Measurements from ENCODE around the gene CA10. TPM values are rescaled to one million over a fixed set of nuclear protein-coding genes. Genes with fewer than 3 reads are reported as not detected.

The CA10 gene
- total RNA-seq, 2 donors from 2014 or later: 0.91 TPM; not detected in 1

DNA sequence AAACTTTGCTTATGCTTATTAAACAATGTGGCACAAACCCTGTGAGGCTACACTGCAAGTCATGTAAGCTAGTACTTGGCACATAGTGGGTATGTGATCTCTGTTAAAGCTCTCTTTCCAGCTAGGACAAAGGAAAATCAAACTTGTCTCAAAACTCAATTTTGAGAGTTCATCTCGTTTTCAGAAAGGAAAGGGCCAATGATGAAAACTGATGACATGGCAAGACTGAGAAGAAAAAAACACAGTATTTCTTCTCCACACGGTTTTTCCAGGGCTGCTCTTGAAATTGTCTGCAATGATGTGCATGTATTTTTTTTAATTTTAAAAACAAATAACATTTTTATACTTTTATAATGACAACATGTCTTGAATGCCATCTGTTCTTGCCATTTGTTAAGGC is 389.8 kb downstream of the CA10 start:
- DNase-seq (ENCODE audit: low spot score): no peak
- no peak overlapping the region for H3K27ac ChIP-seq
- no peaks in the 10 kb centered on the region for H3K36me3 ChIP-seq
- WGBS: 61% methylated on average over 2 of the region's 2 CpGs
- no peaks in the 10 kb centered on the region for H3K9me3 ChIP-seq
- intact Hi-C loops (cut with DNase I): loop anchor here (10.0 kb wide), 1 partner anchor 346 kb away; no protein-coding TSS in a partner anchor
- no peaks in the 10 kb centered on the region for H3K4me1 ChIP-seq (replicated peaks)
- no peak overlapping the region for H3K4me3 ChIP-seq
- no peaks in the 10 kb centered on the region for H3K27me3 ChIP-seq (replicated peaks; ENCODE audit: insufficient read depth)
- TF ChIP-seq, protein P1, sequence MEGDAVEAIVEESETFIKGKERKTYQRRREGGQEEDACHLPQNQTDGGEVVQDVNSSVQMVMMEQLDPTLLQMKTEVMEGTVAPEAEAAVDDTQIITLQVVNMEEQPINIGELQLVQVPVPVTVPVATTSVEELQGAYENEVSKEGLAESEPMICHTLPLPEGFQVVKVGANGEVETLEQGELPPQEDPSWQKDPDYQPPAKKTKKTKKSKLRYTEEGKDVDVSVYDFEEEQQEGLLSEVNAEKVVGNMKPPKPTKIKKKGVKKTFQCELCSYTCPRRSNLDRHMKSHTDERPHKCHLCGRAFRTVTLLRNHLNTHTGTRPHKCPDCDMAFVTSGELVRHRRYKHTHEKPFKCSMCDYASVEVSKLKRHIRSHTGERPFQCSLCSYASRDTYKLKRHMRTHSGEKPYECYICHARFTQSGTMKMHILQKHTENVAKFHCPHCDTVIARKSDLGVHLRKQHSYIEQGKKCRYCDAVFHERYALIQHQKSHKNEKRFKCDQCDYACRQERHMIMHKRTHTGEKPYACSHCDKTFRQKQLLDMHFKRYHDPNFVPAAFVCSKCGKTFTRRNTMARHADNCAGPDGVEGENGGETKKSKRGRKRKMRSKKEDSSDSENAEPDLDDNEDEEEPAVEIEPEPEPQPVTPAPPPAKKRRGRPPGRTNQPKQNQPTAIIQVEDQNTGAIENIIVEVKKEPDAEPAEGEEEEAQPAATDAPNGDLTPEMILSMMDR (IDR thresholded peaks at IDR 0.05): no peak
- TF ChIP-seq POLR2A (IDR thresholded peaks at IDR 0.05): no peak
- TF ChIP-seq POLR2AphosphoS5 (IDR thresholded peaks at IDR 0.05): no peak

DNA sequence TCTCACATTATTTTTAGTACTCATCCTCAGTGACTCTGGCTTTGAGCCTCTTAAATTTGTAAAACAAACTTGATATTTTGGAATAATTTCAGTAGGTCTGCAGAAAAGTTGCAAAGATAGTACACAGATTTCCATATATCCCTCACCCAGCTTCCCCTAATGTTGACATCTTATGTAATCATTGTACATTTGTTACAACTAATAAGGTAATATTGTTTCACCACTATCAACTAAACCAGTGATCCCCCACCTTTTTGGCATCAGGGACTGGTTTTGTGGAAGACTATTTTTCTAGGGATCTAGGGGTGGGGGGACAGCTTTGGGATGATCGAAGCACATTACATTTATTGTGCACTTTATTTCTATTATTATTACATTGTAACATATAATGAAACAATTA is 391.2 kb downstream of the CA10 start:
- Histone ChIP-seq H3K9me3 (no peaks in the 10 kb centered on the region), H3K4me1 (replicated peaks) (no peaks in the 10 kb centered on the region), H3K36me3 (no peaks in the 10 kb centered on the region), H3K27me3 (replicated peaks; ENCODE audit: insufficient read depth) (no peaks in the 10 kb centered on the region), H3K4me3 (no peak overlapping the region), H3K27ac (no peak overlapping the region)
- no peak for DNase-seq (ENCODE audit: low spot score)
- no peak for TF ChIP-seq POLR2A (IDR thresholded peaks at IDR 0.05)
- intact Hi-C loops (cut with DNase I): loop anchor here (10.0 kb wide), 1 partner anchor 348 kb away; no protein-coding TSS in a partner anchor
- WGBS: 100% methylated on average over 1 of the region's 1 CpG

GRCh38 chr17:51765282-51766135 is 393.0 kb downstream of the CA10 start:
- no peak overlapping the region for H3K4me3 ChIP-seq
- no peak overlapping the region for H3K27ac ChIP-seq
- intact Hi-C loops (cut with DNase I): loop anchor here (10.0 kb wide), 1 partner anchor 349 kb away; no protein-coding TSS in a partner anchor
- no peaks in the 10 kb centered on the region for H3K9me3 ChIP-seq
- H3K4me1 ChIP-seq (replicated peaks): no peaks in the 10 kb centered on the region
- 83% methylated on average over 8 of the region's 8 CpGs for WGBS
- DNase-seq (ENCODE audit: low spot score): no peak
- TF ChIP-seq POLR2AphosphoS5 (IDR thresholded peaks at IDR 0.05) (no peak), POLR2A (IDR thresholded peaks at IDR 0.05) (no peak)
- TF ChIP-seq, protein P1 (IDR thresholded peaks at IDR 0.05): no peak
- no peaks in the 10 kb centered on the region for H3K36me3 ChIP-seq
- H3K27me3 ChIP-seq (replicated peaks; ENCODE audit: insufficient read depth): no peaks in the 10 kb centered on the region

DNA sequence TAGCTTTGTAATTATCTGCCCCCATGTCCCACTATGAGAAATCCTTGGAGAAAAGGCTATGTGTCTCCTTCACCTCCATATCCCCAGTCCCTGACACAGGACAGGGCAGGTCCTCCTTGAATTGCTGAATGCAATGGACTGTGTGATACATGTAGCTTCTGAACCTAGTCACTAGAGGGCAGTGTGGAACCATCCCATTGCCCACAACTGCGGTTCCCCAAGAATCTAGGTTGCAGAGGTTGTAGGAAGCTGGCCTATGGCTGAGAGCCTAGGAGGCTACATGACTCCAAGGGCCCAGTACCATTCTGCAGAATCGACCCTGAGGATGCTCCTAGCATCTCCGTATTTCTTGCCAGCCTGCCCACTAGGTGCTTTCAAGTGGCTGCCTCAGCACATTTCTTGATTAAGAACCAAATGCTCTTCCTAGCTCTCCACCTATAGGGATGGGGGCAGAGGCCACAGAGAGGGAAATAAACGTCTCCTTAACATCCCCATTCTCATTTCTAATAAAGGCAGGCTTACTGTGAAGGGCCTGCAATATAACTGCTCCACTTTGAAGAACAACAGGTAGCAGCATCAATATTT is 394.0 kb downstream of the CA10 start:
- WGBS: 19% methylated on average over 4 of the region's 4 CpGs
- no peaks in the 10 kb centered on the region for H3K4me1 ChIP-seq (replicated peaks)
- no peaks in the 10 kb centered on the region for H3K9me3 ChIP-seq
- no peaks in the 10 kb centered on the region for H3K36me3 ChIP-seq
- H3K27ac ChIP-seq: no peak overlapping the region
- intact Hi-C loops (cut with DNase I): loop anchor here (10.0 kb wide), 1 partner anchor 350 kb away; no protein-coding TSS in a partner anchor
- TF ChIP-seq, protein P1 (IDR thresholded peaks at IDR 0.05): peak; percentile 40 to 70 (median 64)
- TF ChIP-seq POLR2AphosphoS5 (IDR thresholded peaks at IDR 0.05): no peak
- TF ChIP-seq POLR2A (IDR thresholded peaks at IDR 0.05): no peak
- peak; percentile 24 for DNase-seq (ENCODE audit: low spot score)
- no peaks in the 10 kb centered on the region for H3K27me3 ChIP-seq (replicated peaks; ENCODE audit: insufficient read depth)
- H3K4me3 ChIP-seq: no peak overlapping the region

GRCh38 chr17:51763058-51763457 is 395.5 kb downstream of the CA10 start:
- Histone ChIP-seq H3K4me1 (replicated peaks) (no peaks in the 10 kb centered on the region), H3K27ac (no peak overlapping the region), H3K36me3 (no peaks in the 10 kb centered on the region), H3K27me3 (replicated peaks; ENCODE audit: insufficient read depth) (no peaks in the 10 kb centered on the region), H3K9me3 (no peaks in the 10 kb centered on the region), H3K4me3 (no peak overlapping the region)
- DNase-seq (ENCODE audit: low spot score): no peak
- TF ChIP-seq POLR2A (IDR thresholded peaks at IDR 0.05) (no peak), POLR2AphosphoS5 (IDR thresholded peaks at IDR 0.05) (no peak)
- TF ChIP-seq, protein P1 (IDR thresholded peaks at IDR 0.05): no peak
- 60% methylated on average over 3 of the region's 3 CpGs for WGBS
- intact Hi-C loops (cut with DNase I): loop anchor here (10.0 kb wide), 1 partner anchor 352 kb away; no protein-coding TSS in a partner anchor
